HepG2 (cell line): ENCODE results near the gene WDFY1.

ENCODE experiments used
- ATRX ChIP-seq: sonication (generic); formaldehyde crosslinking; IDR thresholded peaks from 2 replicates; pipeline ENCODE4 v1.4.0; 2020; ENCODE audit warnings: missing genetic modification reagents, borderline replicate concordance
- ZBTB7A ChIP-seq: sonication (generic); formaldehyde crosslinking; IDR thresholded peaks from 2 replicates; pipeline ENCODE4 v1.8.0; 2022; ENCODE audit warnings: mild to moderate bottlenecking, missing genetic modification reagents

DNA sequence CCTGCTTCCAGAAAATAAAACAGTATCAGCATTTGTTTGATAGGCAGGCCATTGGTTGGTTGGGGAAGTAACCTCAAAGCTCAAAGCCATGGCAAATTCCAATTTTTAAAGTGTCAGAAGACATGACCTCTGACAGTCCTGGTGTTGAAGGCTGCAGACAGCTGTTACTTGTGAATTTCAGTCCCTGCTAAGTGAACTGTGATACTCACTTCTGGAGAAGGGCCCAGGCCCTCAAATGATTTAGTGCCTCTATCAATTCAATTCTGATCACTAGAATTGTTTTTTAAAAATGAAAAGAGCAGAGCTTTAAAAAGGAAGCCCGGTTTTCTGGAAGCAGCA lies 35.2 kb upstream of the WDFY1 start:
- no peak for TF ChIP-seq ZBTB7A (CRISPR knock-in tag)
- TF ChIP-seq ATRX (CRISPR knock-in tag), result no peak
